SH-SY5Y (cell line): ENCODE measurements around the gene TNC.

ENCODE experiments used
- GATA2 ChIP-seq: IDR thresholded peaks from 2 replicates; pipeline ENCODE4 v1.6.1; 2011; ENCODE audit warnings: mild to moderate bottlenecking, low read depth, low read length
- GATA3 ChIP-seq: IDR thresholded peaks from 2 replicates; pipeline ENCODE4 v1.6.1; 2011; ENCODE audit warnings: low read depth, mild to moderate bottlenecking, low read length, moderate library complexity

TNC gene

GRCh38 chr9:115093520-115093919, 24.4 kb downstream of the TNC start:
- TF ChIP-seq GATA3, result no peak
- TF ChIP-seq GATA2, result no peak

GRCh38 chr9:115090486-115090885, 27.5 kb downstream of the TNC start:
- TF ChIP-seq GATA2 (no peak), GATA3 (no peak)

GRCh38 chr9:115088860-115089259, 29.1 kb downstream of the TNC start:
- TF ChIP-seq GATA3, result no peak
- no peak for TF ChIP-seq GATA2

GRCh38 chr9:115086886-115087285, 31.1 kb downstream of the TNC start:
- TF ChIP-seq GATA2 (no peak), GATA3 (no peak)

GRCh38 chr9:115086461-115086860, 31.5 kb downstream of the TNC start:
- TF ChIP-seq GATA2 (no peak), GATA3 (no peak)

GRCh38 chr9:115085773-115086377, 32.1 kb downstream of the TNC start:
- TF ChIP-seq GATA2 (no peak), GATA3 (no peak)

- no peak for TF ChIP-seq GATA2
- no peak for TF ChIP-seq GATA3
Measured at GRCh38 chr9:115084709-115085108, 33.2 kb downstream of the TNC start.

- TF ChIP-seq GATA3 (no peak), GATA2 (no peak)
Measured at GRCh38 chr9:115084157-115084556, 33.8 kb downstream of the TNC start.

GRCh38 chr9:115080242-115080641, 37.7 kb downstream of the TNC start:
- TF ChIP-seq GATA3 (no peak), GATA2 (no peak)

GRCh38 chr9:115079156-115079555, 38.8 kb downstream of the TNC start:
- TF ChIP-seq GATA2 (no peak), GATA3 (no peak)

GRCh38 chr9:115073456-115073855, 44.5 kb downstream of the TNC start:
- TF ChIP-seq GATA2 (no peak), GATA3 (no peak)

- no peak for TF ChIP-seq GATA3
- no peak for TF ChIP-seq GATA2
Measured at GRCh38 chr9:115071176-115071575, 46.8 kb downstream of the TNC start.

GRCh38 chr9:115069771-115070170, 48.2 kb downstream of the TNC start:
- TF ChIP-seq GATA3 (no peak), GATA2 (no peak)

GRCh38 chr9:115069302-115069701, 48.7 kb downstream of the TNC start:
- TF ChIP-seq GATA3, result no peak
- TF ChIP-seq GATA2, result no peak

GRCh38 chr9:115068031-115068430, 49.9 kb downstream of the TNC start:
- no peak for TF ChIP-seq GATA2
- no peak for TF ChIP-seq GATA3
